Aorta (tissue), 5 donors: ENCODE results near the gene QSOX2. TPM values are rescaled to one million over a fixed set of nuclear protein-coding genes. Genes with fewer than 3 reads are reported as not detected.
"Not testable (repeated sequence)": the region's sequence is repeated elsewhere in the genome, so short reads cannot be mapped to it uniquely, and the experiment has no call there.

Source experiments
- ATAC-seq: fragments of 200-7000 bp; cut with Tn5 transposase; one replicate; pipeline ENCODE4 v1.9.1; 2022; ENCODE audit warnings: moderate library complexity; ENCODE audit not compliant: low FRiP score
- DNase-seq, 2 donors: peaks; one replicate each; pipeline ENCODE4 v3.0.0-alpha.2; 2020
- H3K27ac ChIP-seq, 2 donors: one replicate each; pipeline ENCODE4 v1.5.1; 2013; ENCODE audit warnings: low read length in 2 of 2, mild to moderate bottlenecking in 2 of 2, moderate library complexity in 2 of 2, control low read depth in 1 of 2, inconsistent platforms in 1 of 2, low read depth in 1 of 2
- H3K27me3 ChIP-seq, 2 donors: one replicate each; pipeline ENCODE4 v1.6.1; 2013; ENCODE audit warnings: control low read depth in 1 of 2, low read length in 1 of 2, mild to moderate bottlenecking in 1 of 2, moderate library complexity in 1 of 2; ENCODE audit not compliant: insufficient read depth in 2 of 2, control insufficient read depth in 1 of 2
- H3K36me3 ChIP-seq, 2 donors: one replicate each; pipeline ENCODE4 v1.6.1; 2013; ENCODE audit warnings: control low read depth in 1 of 2, low read length in 1 of 2, mild to moderate bottlenecking in 1 of 2; ENCODE audit not compliant: insufficient read depth in 2 of 2, control insufficient read depth in 1 of 2
- H3K4me1 ChIP-seq, 2 donors: one replicate each; pipeline ENCODE4 v1.6.1; 2013; ENCODE audit warnings: low read length in 2 of 2, control low read depth in 1 of 2, mild to moderate bottlenecking in 1 of 2, moderate library complexity in 1 of 2; ENCODE audit not compliant: insufficient read depth in 2 of 2, control insufficient read depth in 1 of 2
- H3K4me3 ChIP-seq, 2 donors: one replicate each; pipeline ENCODE4 v1.5.1; 2013; ENCODE audit warnings: low read length in 2 of 2, control low read depth in 1 of 2, mild to moderate bottlenecking in 1 of 2
- H3K9me3 ChIP-seq: one replicate; pipeline ENCODE4 v1.6.1; 2013; ENCODE audit warnings: mild to moderate bottlenecking, low read length; ENCODE audit not compliant: control insufficient read depth
- WGBS, 2 donors: extraction: QIAGEN DNeasy Blood & Tissue Kit; methylation state at CpG; one replicate each; pipeline ENCODE4 v1.1.7; 2013; 5-methylcytosine and 5-hydroxymethylcytosine counted together
- intact Hi-C, 2 donors: fragments of 100-400 bp; cut with DNase I; formaldehyde crosslinking; loops; one replicate each; pipeline versions ENCODE4 v1.14.2 to v1.15.0; 2022
- polyA plus RNA-seq, 2 donors: library from polyadenylated mRNA; stranded (reverse); fragments of 200-250 nt; gene quantifications; one replicate each; pipeline ENCODE4 v1.2.3, GENCODE V29; 2013
- total RNA-seq, 2 donors: library from RNA; stranded (reverse); fragmentation: NEBNext Ultra II Directional; extraction: Animal tissue kit (Norgen Biotek cat#: 25700); gene quantifications; one replicate each; pipeline ENCODE4 v1.2.1, GENCODE V29; 2021
- donor health status: healthy with polysubstance abuse.
- donor health status: Bipolar disorder and iron deficiency.
- donor health status: DM: no; HTN: no; CAD: no.
- donor health status: DM: no; HTN: no; CAD: no.
- donor health status: DM: yes; HTN: yes; CAD: no.

Gene QSOX2
- total and polyA plus RNA-seq, 4 donors, result 1.0 to 7.9 (median 6.3) TPM

- WGBS, 2 donors, result 93% methylated on average over 31 to 32 of the region's 32 CpGs
- no peaks in the 10 kb centered on the region for H3K4me1 ChIP-seq
- intact Hi-C loops, result no loop called here
Observed at GRCh38 chr9:136237486-136238341, 7.9 kb downstream of the QSOX2 start.

GRCh38 chr9:136236471-136237410, 8.9 kb downstream of the QSOX2 start:
- 95 to 96% methylated on average over 40 to 43 of the region's 43 CpGs for WGBS, 2 donors
- H3K36me3 ChIP-seq, intact Hi-C loops, H3K4me3 ChIP-seq, DNase-seq, ATAC-seq, H3K27ac ChIP-seq, H3K4me1 ChIP-seq, H3K9me3 ChIP-seq, H3K27me3 ChIP-seq: not testable (repeated sequence)

More at GRCh38 chr9:136237486-136238341, 7.9 kb downstream of the QSOX2 start:
- no peak overlapping the region for H3K4me3 ChIP-seq
- ATAC-seq, result no peak
- no peaks in the 10 kb centered on the region for H3K36me3 ChIP-seq
- H3K27me3 ChIP-seq, result no peaks in the 10 kb centered on the region
- H3K27ac ChIP-seq, result no peak overlapping the region
- no peaks in the 10 kb centered on the region for H3K9me3 ChIP-seq
- DNase-seq, result no peak

- no peak for ATAC-seq
- Histone ChIP-seq H3K27me3 (no peaks in the 10 kb centered on the region), H3K36me3 (no peaks in the 10 kb centered on the region), H3K4me1 (no peaks in the 10 kb centered on the region), H3K27ac (no peak overlapping the region), H3K9me3 (no peaks in the 10 kb centered on the region), H3K4me3 (no peak overlapping the region)
- no peak for DNase-seq
- intact Hi-C loops, result no loop called here
- WGBS, 2 donors, result 92% methylated on average over 27 of the region's 27 CpGs
Observed at GRCh38 chr9:136235709-136236455, 9.7 kb downstream of the QSOX2 start.

GRCh38 chr9:136235171-136235570, 10.4 kb downstream of the QSOX2 start:
- ATAC-seq, result no peak
- H3K4me3 ChIP-seq, result no peak overlapping the region
- intact Hi-C loops, result no loop called here
- H3K27me3 ChIP-seq, result no peaks in the 10 kb centered on the region
- no peak overlapping the region for H3K27ac ChIP-seq
- H3K4me1 ChIP-seq, result no peaks in the 10 kb centered on the region
- no peak for DNase-seq
- H3K36me3 ChIP-seq, result no peaks in the 10 kb centered on the region
- H3K9me3 ChIP-seq, result no peaks in the 10 kb centered on the region
- WGBS, 2 donors, result 94 to 95% methylated on average over 17 of the region's 17 CpGs

GRCh38 chr9:136234597-136234996, 11.0 kb downstream of the QSOX2 start:
- intact Hi-C loops, result no loop called here
- Histone ChIP-seq H3K9me3 (no peaks in the 10 kb centered on the region), H3K27me3 (no peaks in the 10 kb centered on the region), H3K27ac (no peak overlapping the region), H3K36me3 (no peaks in the 10 kb centered on the region), H3K4me1 (no peaks in the 10 kb centered on the region), H3K4me3 (no peak overlapping the region)
- DNase-seq (no peak), ATAC-seq (no peak)
- WGBS, 2 donors, result 95% methylated on average over 21 of the region's 21 CpGs

- 89 to 90% methylated on average over 14 of the region's 14 CpGs for WGBS, 2 donors
Observed at GRCh38 chr9:136233868-136234267, 11.7 kb downstream of the QSOX2 start.

GRCh38 chr9:136233411-136233810, 12.2 kb downstream of the QSOX2 start:
- Histone ChIP-seq H3K9me3 (no peaks in the 10 kb centered on the region), H3K36me3 (no peaks in the 10 kb centered on the region), H3K27me3 (no peaks in the 10 kb centered on the region), H3K27ac (no peak overlapping the region), H3K4me1 (no peaks in the 10 kb centered on the region), H3K4me3 (no peak overlapping the region)
- intact Hi-C loops, result no loop called here
- WGBS, 2 donors, result 78 to 80% methylated on average over 15 of the region's 15 CpGs
- no peak for DNase-seq
- no peak for ATAC-seq

More at GRCh38 chr9:136233868-136234267, 11.7 kb downstream of the QSOX2 start:
- Histone ChIP-seq H3K27me3 (no peaks in the 10 kb centered on the region), H3K9me3 (no peaks in the 10 kb centered on the region), H3K4me1 (no peaks in the 10 kb centered on the region), H3K27ac (no peak overlapping the region), H3K36me3 (no peaks in the 10 kb centered on the region), H3K4me3 (no peak overlapping the region)
- no peak for ATAC-seq
- intact Hi-C loops, result no loop called here
- DNase-seq, result no peak

- DNase-seq (no peak), ATAC-seq (no peak)
- H3K36me3 ChIP-seq, result no peaks in the 10 kb centered on the region
- no peaks in the 10 kb centered on the region for H3K4me1 ChIP-seq
- H3K27ac ChIP-seq, result no peak overlapping the region
- whole genome bisulfite sequencing, 2 donors, result 77 to 80% methylated on average over 10 of the region's 10 CpGs
- no peak overlapping the region for H3K4me3 ChIP-seq
- no peaks in the 10 kb centered on the region for H3K9me3 ChIP-seq
- no peaks in the 10 kb centered on the region for H3K27me3 ChIP-seq
- intact Hi-C loops, result no loop called here
Observed at GRCh38 chr9:136232969-136233368, 12.6 kb downstream of the QSOX2 start.
